H9 (cell line): ENCODE results near the gene EXOC8. TPM values are rescaled to one million over a fixed set of nuclear protein-coding genes. Genes with fewer than 3 reads are reported as not detected.

Experiments used
- DNase-seq: peaks from one replicate; pipeline ENCODE4 v3.0.0-alpha.2; 2017
- H2AFZ ChIP-seq: one replicate; pipeline ENCODE4 v1.6.1; 2013; ENCODE audit warnings: mild to moderate bottlenecking, low read length, control low read depth, moderate library complexity
- H2AK5ac ChIP-seq: 2 replicates; pipeline ENCODE4 v1.6.1; 2013; ENCODE audit warnings: low read length, control low read depth, mixed read lengths; ENCODE audit not compliant: insufficient read length
- H2BK120ac ChIP-seq: one replicate; pipeline ENCODE4 v1.6.1; 2013; ENCODE audit warnings: low read depth, mild to moderate bottlenecking, low read length, control low read depth, inconsistent platforms; ENCODE audit not compliant: poor library complexity, severe bottlenecking
- H2BK12ac ChIP-seq: 2 replicates; pipeline ENCODE4 v1.6.1; 2013; ENCODE audit warnings: low read length, control low read depth, mixed read lengths, low read depth; ENCODE audit not compliant: insufficient read length
- H2BK15ac ChIP-seq: 2 replicates; pipeline ENCODE4 v1.6.1; 2013; ENCODE audit warnings: low read depth, low read length, control low read depth
- H2BK20ac ChIP-seq: one replicate; pipeline ENCODE4 v1.6.1; 2013; ENCODE audit warnings: low read depth, mild to moderate bottlenecking, low read length, control low read depth, inconsistent platforms; ENCODE audit not compliant: poor library complexity, severe bottlenecking
- H2BK5ac ChIP-seq: 2 replicates; pipeline ENCODE4 v1.6.1; 2013; ENCODE audit warnings: low read length, control low read depth, mixed read lengths; ENCODE audit not compliant: insufficient read length
- H3K14ac ChIP-seq: 2 replicates; pipeline ENCODE4 v1.6.1; 2013; ENCODE audit warnings: low read length, control low read depth; ENCODE audit not compliant: insufficient read depth
- H3K18ac ChIP-seq: 2 replicates; pipeline ENCODE4 v1.6.1; 2013; ENCODE audit warnings: low read depth, mild to moderate bottlenecking, mixed read lengths, low read length, control low read depth; ENCODE audit not compliant: insufficient read length
- H3K23ac ChIP-seq: 2 replicates; pipeline ENCODE4 v1.6.1; 2013; ENCODE audit warnings: low read length, control low read depth, mixed read lengths, low read depth; ENCODE audit not compliant: insufficient read length
- H3K23me2 ChIP-seq: 2 replicates; pipeline ENCODE4 v1.6.1; 2013; ENCODE audit warnings: low read depth, mild to moderate bottlenecking, mixed read lengths, low read length, control low read depth; ENCODE audit not compliant: insufficient read length, poor library complexity, severe bottlenecking
- H3K27ac ChIP-seq: 2 replicates; pipeline ENCODE4 v1.5.1; 2013; ENCODE audit warnings: low read length, control low read depth, mixed read lengths, low read depth; ENCODE audit not compliant: insufficient read length
- H3K27me3 ChIP-seq: 2 replicates; pipeline ENCODE4 v1.6.1; 2013; ENCODE audit warnings: low read length, control low read depth, inconsistent platforms; ENCODE audit not compliant: insufficient read depth
- H3K4ac ChIP-seq: 2 replicates; pipeline ENCODE4 v1.6.1; 2013; ENCODE audit warnings: low read depth, mild to moderate bottlenecking, control low read depth, inconsistent platforms, low read length, moderate library complexity
- H3K4me1 ChIP-seq: 2 replicates; pipeline ENCODE4 v1.6.1; 2013; ENCODE audit warnings: low read length, control low read depth, inconsistent platforms; ENCODE audit not compliant: insufficient read depth
- H3K4me2 ChIP-seq: 2 replicates; pipeline ENCODE4 v1.6.1; 2013; ENCODE audit warnings: low read length, control low read depth, mixed read lengths; ENCODE audit not compliant: insufficient read length, insufficient read depth
- H3K56ac ChIP-seq: 2 replicates; pipeline ENCODE4 v1.6.1; 2013; ENCODE audit warnings: low read depth, mild to moderate bottlenecking, mixed read lengths, low read length, control low read depth; ENCODE audit not compliant: insufficient read length
- H3K79me1 ChIP-seq: 2 replicates; pipeline ENCODE4 v1.6.1; 2013; ENCODE audit warnings: low read depth, mild to moderate bottlenecking, moderate library complexity, low read length, control low read depth, inconsistent platforms; ENCODE audit not compliant: insufficient read depth, poor library complexity, severe bottlenecking
- H3K79me2 ChIP-seq: 2 replicates; pipeline ENCODE4 v1.6.1; 2013; ENCODE audit warnings: low read length, control low read depth, inconsistent platforms; ENCODE audit not compliant: insufficient read depth
- H3K9ac ChIP-seq: 2 replicates; pipeline ENCODE4 v1.6.1; 2013; ENCODE audit warnings: low read length, control low read depth, mixed read lengths; ENCODE audit not compliant: insufficient read length; ENCODE audit errors: extremely low read depth
- H3K9me3 ChIP-seq: one replicate; pipeline ENCODE4 v1.6.1; 2013; ENCODE audit warnings: low read depth, low read length, inconsistent platforms; ENCODE audit not compliant: control insufficient read depth
- H3T11ph ChIP-seq: one replicate; pipeline ENCODE4 v1.6.1; 2013; ENCODE audit warnings: mild to moderate bottlenecking, low read length, control low read depth, inconsistent platforms
- H4K20me1 ChIP-seq: one replicate; pipeline ENCODE4 v1.6.1; 2013; ENCODE audit not compliant: control insufficient read depth, insufficient read length, insufficient read depth
- H4K5ac ChIP-seq: 2 replicates; pipeline ENCODE4 v1.6.1; 2013; ENCODE audit warnings: low read depth, mild to moderate bottlenecking, mixed read lengths, low read length, control low read depth; ENCODE audit not compliant: insufficient read length
- H4K8ac ChIP-seq: replicated peaks from 2 replicates; pipeline ENCODE4 v1.6.1; 2013; ENCODE audit warnings: low read length, control low read depth, mixed read lengths, low read depth; ENCODE audit not compliant: insufficient read length
- H4K91ac ChIP-seq: 2 replicates; pipeline ENCODE4 v1.6.1; 2013; ENCODE audit warnings: low read depth, mild to moderate bottlenecking, moderate library complexity, mixed read lengths, low read length, control low read depth; ENCODE audit not compliant: insufficient read length
- H3K27ac Mint-ChIP-seq, 3 experiments: 2 replicates in 2 of 3; 3 replicates in 1 of 3; pipeline ENCODE4 v1.8.0; 2020 to 2021; ENCODE audit warnings: mixed read lengths in 3 of 3, mild to moderate bottlenecking in 1 of 3, moderate library complexity in 1 of 3
- H3K27me3 Mint-ChIP-seq: 2 replicates; pipeline ENCODE4 v1.8.0; 2021; ENCODE audit warnings: low read depth, mild to moderate bottlenecking, moderate library complexity, mixed read lengths
- H3K36me3 Mint-ChIP-seq, 3 experiments: 2 replicates in 2 of 3; 3 replicates in 1 of 3; pipeline ENCODE4 v1.8.0; 2020 to 2021; ENCODE audit warnings: low read depth in 3 of 3, mixed read lengths in 3 of 3; ENCODE audit not compliant: insufficient read depth in 1 of 3
- H3K4me1 Mint-ChIP-seq, 2 experiments: 2 replicates each; pipeline ENCODE4 v1.8.0; 2020; ENCODE audit warnings: mixed read lengths in 2 of 2
- H3K4me3 Mint-ChIP-seq, 2 experiments: 2 replicates in 1 of 2; 3 replicates in 1 of 2; pipeline ENCODE4 v1.8.0; 2020 to 2021; ENCODE audit warnings: mild to moderate bottlenecking in 2 of 2, mixed read lengths in 2 of 2, moderate library complexity in 1 of 2
- H3K9me3 Mint-ChIP-seq, 2 experiments: 2 replicates in 1 of 2; 3 replicates in 1 of 2; pipeline ENCODE4 v1.8.0; 2020; ENCODE audit warnings: mild to moderate bottlenecking in 2 of 2, mixed read lengths in 2 of 2, moderate library complexity in 1 of 2
- WGBS: extraction: QIAGEN DNeasy Blood & Tissue Kit; methylation state at CpG from one replicate; pipeline ENCODE4 v1.1.7; 2013; ENCODE audit warnings: missing lambda C conversion rate, low lambda C conversion rate, mixed read lengths; ENCODE audit not compliant: insufficient read length; ENCODE audit errors: extremely low coverage; 5-methylcytosine and 5-hydroxymethylcytosine counted together
- total RNA-seq: library from RNA; stranded (reverse); gene quantifications from 2 replicates; pipeline ENCODE4 v1.2.1, GENCODE V29; 2021
- TF ChIP-seq, protein P1 (sequence below): fragments of 200-600 bp; sonication (generic); conservative IDR thresholded peaks from 3 replicates; pipeline ENCODE4 v1.8.0; 2021; ENCODE audit warnings: antibody characterized with exemption, mild to moderate bottlenecking

The EXOC8 gene
- total RNA-seq, 1 experiment from 2014 or later = 10.8 TPM

- no peak overlapping the region for H3K14ac ChIP-seq
- H2BK15ac ChIP-seq = no peak overlapping the region
- Mint-ChIP-seq H3K36me3 (no peaks in the 10 kb centered on the region), H3K27me3 (peaks cover 15% of the 10 kb centered on the region), H3K27ac (no peak overlapping the region), H3K4me3 (no peak overlapping the region), H3K9me3 (no peaks in the 10 kb centered on the region), H3K4me1 (no peaks in the 10 kb centered on the region)
- H2BK120ac ChIP-seq = no peak overlapping the region
- H2BK12ac ChIP-seq = no peak overlapping the region
- no peaks in the 10 kb centered on the region for H3K27me3 ChIP-seq
- no peak overlapping the region for H3K4me2 ChIP-seq
- H3K27ac ChIP-seq = no peak overlapping the region
- no peak overlapping the region for H2AK5ac ChIP-seq
- WGBS = no CpG with 5 or more reads among the region's 4 CpGs
- no peak overlapping the region for H3K4ac ChIP-seq
- no peak for DNase-seq
- no peak overlapping the region for H2BK20ac ChIP-seq
- no peak overlapping the region for H4K8ac ChIP-seq
- no peaks in the 10 kb centered on the region for H3K79me1 ChIP-seq
- H2AFZ ChIP-seq = no peak overlapping the region
- no peak overlapping the region for H4K91ac ChIP-seq
- no peaks in the 10 kb centered on the region for H3K9me3 ChIP-seq
- H3K18ac ChIP-seq = no peak overlapping the region
- no peaks in the 10 kb centered on the region for H3K79me2 ChIP-seq
- no peaks in the 10 kb centered on the region for H3K4me1 ChIP-seq
- H3T11ph ChIP-seq = no peak overlapping the region
- H3K56ac ChIP-seq = no peak overlapping the region
- no peak overlapping the region for H4K5ac ChIP-seq
- H3K23ac ChIP-seq = no peak overlapping the region
- no peaks in the 10 kb centered on the region for H3K23me2 ChIP-seq
- no peak overlapping the region for H2BK5ac ChIP-seq
- TF ChIP-seq, protein P1, sequence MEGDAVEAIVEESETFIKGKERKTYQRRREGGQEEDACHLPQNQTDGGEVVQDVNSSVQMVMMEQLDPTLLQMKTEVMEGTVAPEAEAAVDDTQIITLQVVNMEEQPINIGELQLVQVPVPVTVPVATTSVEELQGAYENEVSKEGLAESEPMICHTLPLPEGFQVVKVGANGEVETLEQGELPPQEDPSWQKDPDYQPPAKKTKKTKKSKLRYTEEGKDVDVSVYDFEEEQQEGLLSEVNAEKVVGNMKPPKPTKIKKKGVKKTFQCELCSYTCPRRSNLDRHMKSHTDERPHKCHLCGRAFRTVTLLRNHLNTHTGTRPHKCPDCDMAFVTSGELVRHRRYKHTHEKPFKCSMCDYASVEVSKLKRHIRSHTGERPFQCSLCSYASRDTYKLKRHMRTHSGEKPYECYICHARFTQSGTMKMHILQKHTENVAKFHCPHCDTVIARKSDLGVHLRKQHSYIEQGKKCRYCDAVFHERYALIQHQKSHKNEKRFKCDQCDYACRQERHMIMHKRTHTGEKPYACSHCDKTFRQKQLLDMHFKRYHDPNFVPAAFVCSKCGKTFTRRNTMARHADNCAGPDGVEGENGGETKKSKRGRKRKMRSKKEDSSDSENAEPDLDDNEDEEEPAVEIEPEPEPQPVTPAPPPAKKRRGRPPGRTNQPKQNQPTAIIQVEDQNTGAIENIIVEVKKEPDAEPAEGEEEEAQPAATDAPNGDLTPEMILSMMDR = no peak
- no peak overlapping the region for H3K9ac ChIP-seq
- H4K20me1 ChIP-seq = no peaks in the 10 kb centered on the region
Observed at GRCh38 chr1:231295938-231296337, 41.7 kb downstream of the EXOC8 start.
